ENCODE data around the gene GNAI3. TPM values are rescaled to one million over a fixed set of nuclear protein-coding genes. Genes with fewer than 3 reads are reported as not detected.

The GNAI3 gene
- total RNA-seq, 2 experiments from 2014 or later, result 3.8 to 6.1 TPM

DNA sequence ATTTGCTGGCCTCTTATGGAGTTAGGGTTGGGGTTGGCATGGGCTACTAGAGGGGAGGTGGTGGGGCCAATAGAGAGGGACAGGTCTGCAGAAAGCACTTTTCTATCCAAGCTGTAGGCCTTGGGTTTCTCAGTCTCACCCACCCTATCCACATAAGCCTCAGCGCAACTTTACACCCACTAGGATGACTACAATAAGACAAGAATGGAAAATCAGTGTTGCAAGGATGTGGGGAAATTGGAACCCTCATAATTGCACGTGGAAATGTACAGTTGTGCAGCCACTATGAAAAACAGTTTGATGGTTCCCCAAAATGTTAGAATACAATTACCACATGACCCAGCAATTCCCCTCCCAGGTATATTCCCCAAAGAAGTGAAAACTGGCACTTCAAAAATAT, 93.4 kb downstream of the GNAI3 start:
- H3K4me1 ChIP-seq (ENCODE audit: insufficient read depth, low read length, poor library complexity, severe bottlenecking), result no peaks in the 10 kb centered on the region
- H3K36me3 ChIP-seq (ENCODE audit: insufficient read depth, low read length), result no peaks in the 10 kb centered on the region
- no TSS peak for BruUV-seq (replicated peaks)
- intact Hi-C loops (cut with micrococcal nuclease; ENCODE audit: unreplicated experiment), result loop anchor here (5.0 kb wide), 2 partner anchors 130 to 340 kb away; partner anchors contain the start of gene AHCYL1
- H3K9me3 ChIP-seq (ENCODE audit: low read length), result no peaks in the 10 kb centered on the region
- H3K27ac ChIP-seq (ENCODE audit: low read depth, low read length, poor library complexity, severe bottlenecking), result no peak overlapping the region
- no peaks in the 10 kb centered on the region for H4K20me1 ChIP-seq (ENCODE audit: insufficient read depth, low read length)
- TF ChIP-seq EZH2phosphoT487 (IDR thresholded peaks at IDR 0.05; ENCODE audit: borderline replicate concordance, low read depth, low read length), result no peak
- TF ChIP-seq, protein P1, sequence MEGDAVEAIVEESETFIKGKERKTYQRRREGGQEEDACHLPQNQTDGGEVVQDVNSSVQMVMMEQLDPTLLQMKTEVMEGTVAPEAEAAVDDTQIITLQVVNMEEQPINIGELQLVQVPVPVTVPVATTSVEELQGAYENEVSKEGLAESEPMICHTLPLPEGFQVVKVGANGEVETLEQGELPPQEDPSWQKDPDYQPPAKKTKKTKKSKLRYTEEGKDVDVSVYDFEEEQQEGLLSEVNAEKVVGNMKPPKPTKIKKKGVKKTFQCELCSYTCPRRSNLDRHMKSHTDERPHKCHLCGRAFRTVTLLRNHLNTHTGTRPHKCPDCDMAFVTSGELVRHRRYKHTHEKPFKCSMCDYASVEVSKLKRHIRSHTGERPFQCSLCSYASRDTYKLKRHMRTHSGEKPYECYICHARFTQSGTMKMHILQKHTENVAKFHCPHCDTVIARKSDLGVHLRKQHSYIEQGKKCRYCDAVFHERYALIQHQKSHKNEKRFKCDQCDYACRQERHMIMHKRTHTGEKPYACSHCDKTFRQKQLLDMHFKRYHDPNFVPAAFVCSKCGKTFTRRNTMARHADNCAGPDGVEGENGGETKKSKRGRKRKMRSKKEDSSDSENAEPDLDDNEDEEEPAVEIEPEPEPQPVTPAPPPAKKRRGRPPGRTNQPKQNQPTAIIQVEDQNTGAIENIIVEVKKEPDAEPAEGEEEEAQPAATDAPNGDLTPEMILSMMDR (conservative IDR thresholded peaks at IDR 0.05; ENCODE audit: low read length), result no peak
- H3K4me3 ChIP-seq (ENCODE audit: low read depth, low read length, poor library complexity, severe bottlenecking), result no peak overlapping the region
- H3K4me2 ChIP-seq (ENCODE audit: low read length), result no peak overlapping the region
- H2AFZ ChIP-seq (ENCODE audit: low read length), result no peak overlapping the region
- no peaks in the 10 kb centered on the region for H3K9me2 ChIP-seq (ENCODE audit: insufficient read depth, low read length)
- H3K79me2 ChIP-seq (ENCODE audit: insufficient read depth, low read depth, low read length), result no peaks in the 10 kb centered on the region
- POLR2A ChIA-PET, result no interaction called here
- CTCF ChIA-PET (ENCODE audit: unreplicated experiment), result interaction anchor here (1.4 to 2.7 kb wide), 3 partner anchors 95 to 342 kb away, joined by 4 to 20 read pairs (median 14); partner anchors contain the start of gene AHCYL1
- no peak for DNase-seq (ENCODE audit: low spot score)

DNA sequence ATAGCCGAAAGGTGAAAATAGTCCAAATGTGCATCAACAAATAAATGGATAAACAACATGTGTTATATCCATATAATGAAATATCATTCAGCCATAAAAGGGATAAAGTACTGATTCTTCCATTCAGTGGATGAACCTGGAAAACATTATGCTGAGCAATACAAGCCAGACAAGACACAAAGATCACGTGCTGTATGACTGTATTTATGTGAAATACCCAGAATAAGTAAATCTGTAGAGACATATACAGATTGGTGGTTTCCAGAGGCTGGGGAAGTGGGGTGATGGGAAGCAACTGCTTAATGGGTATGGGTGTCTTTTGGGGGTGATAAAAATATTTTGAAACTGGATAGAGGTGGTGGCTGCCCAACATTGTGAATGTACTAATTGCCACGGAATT, 94.2 kb downstream of the GNAI3 start:
- H3K9me3 ChIP-seq (ENCODE audit: low read length), result no peaks in the 10 kb centered on the region
- DNase-seq (ENCODE audit: low spot score), result no peak
- H3K79me2 ChIP-seq (ENCODE audit: insufficient read depth, low read depth, low read length), result no peaks in the 10 kb centered on the region
- no peak overlapping the region for H3K27ac ChIP-seq (ENCODE audit: low read depth, low read length, poor library complexity, severe bottlenecking)
- H2AFZ ChIP-seq (ENCODE audit: low read length), result no peak overlapping the region
- no peaks in the 10 kb centered on the region for H3K36me3 ChIP-seq (ENCODE audit: insufficient read depth, low read length)
- H4K20me1 ChIP-seq (ENCODE audit: insufficient read depth, low read length), result no peaks in the 10 kb centered on the region
- H3K9me2 ChIP-seq (ENCODE audit: insufficient read depth, low read length), result no peaks in the 10 kb centered on the region
- no peak overlapping the region for H3K4me3 ChIP-seq (ENCODE audit: low read depth, low read length, poor library complexity, severe bottlenecking)
- intact Hi-C loops (cut with micrococcal nuclease; ENCODE audit: unreplicated experiment), result loop anchor here (5.0 kb wide), 2 partner anchors 130 to 340 kb away; partner anchors contain the start of gene AHCYL1
- no peak overlapping the region for H3K4me2 ChIP-seq (ENCODE audit: low read length)
- H3K4me1 ChIP-seq (ENCODE audit: insufficient read depth, low read length, poor library complexity, severe bottlenecking), result no peaks in the 10 kb centered on the region
- BruUV-seq (replicated peaks), result no TSS peak
- no peak for TF ChIP-seq EZH2phosphoT487 (IDR thresholded peaks at IDR 0.05; ENCODE audit: borderline replicate concordance, low read depth, low read length)
- TF ChIP-seq, protein P1 (conservative IDR thresholded peaks at IDR 0.05; ENCODE audit: low read length), result no peak
- ChIA-PET CTCF (ENCODE audit: unreplicated experiment) (interaction anchor here (0.7 kb wide), 1 partner anchor 337 kb away, joined by 3 read pairs; no protein-coding TSS in a partner anchor), POLR2A (no interaction called here)

DNA sequence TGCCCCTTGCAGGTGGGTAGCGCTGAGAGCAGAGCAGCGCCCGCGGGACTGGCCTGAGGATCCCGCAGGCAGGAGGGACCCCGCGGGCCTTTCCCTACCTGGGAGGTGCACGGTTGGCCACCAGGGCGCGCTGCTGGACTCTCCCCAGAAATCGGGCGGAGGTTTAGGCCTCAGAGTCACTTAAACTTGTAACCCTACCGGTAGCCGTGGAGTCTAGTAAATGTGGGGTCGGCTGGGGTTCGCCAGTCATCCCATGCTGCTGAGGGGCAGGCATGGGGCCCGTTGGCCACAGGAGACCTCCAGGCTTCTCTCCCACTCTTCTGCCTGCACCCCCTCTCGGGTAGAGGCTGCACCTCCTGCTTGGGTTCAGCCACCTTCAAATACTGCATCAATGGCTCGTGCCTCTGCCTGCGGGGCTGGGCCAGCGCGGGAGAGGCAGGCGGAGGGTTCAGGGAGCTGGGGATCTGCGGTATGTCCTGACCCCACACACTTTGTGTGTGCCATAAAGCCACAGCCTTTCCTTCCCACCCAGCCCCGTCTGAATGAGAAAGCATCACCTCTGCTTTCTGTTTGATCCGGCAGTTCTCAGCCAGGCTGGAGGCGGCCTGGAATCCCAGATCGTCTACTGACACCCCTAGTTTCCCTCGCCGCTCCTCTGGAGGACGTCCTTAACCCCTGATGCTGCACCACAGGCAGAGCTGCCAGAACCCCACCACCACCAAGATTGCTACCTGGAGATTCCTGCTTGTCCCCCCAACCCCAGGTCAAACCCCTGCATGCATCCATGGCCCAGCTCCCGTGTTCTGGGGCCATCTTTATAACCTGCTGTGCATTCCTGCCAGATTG, 95.2 kb downstream of the GNAI3 start:
- intact Hi-C loops (cut with micrococcal nuclease; ENCODE audit: unreplicated experiment), result loop anchor here (5.0 kb wide), 2 partner anchors 129 to 339 kb away; partner anchors contain the start of gene AHCYL1

More for the DNA sequence above, 95.2 kb downstream of the GNAI3 start:
- Histone ChIP-seq H3K9me2 (ENCODE audit: insufficient read depth, low read length) (no peaks in the 10 kb centered on the region), H3K9me3 (ENCODE audit: low read length) (no peaks in the 10 kb centered on the region), H3K79me2 (ENCODE audit: insufficient read depth, low read depth, low read length) (no peaks in the 10 kb centered on the region), H2AFZ (ENCODE audit: low read length) (peak overlapping the region; percentile 47; the same call in 1 of the 2 replicates), H3K36me3 (ENCODE audit: insufficient read depth, low read length) (no peaks in the 10 kb centered on the region), H3K27ac (ENCODE audit: low read depth, low read length, poor library complexity, severe bottlenecking) (no peak overlapping the region), H3K4me1 (ENCODE audit: insufficient read depth, low read length, poor library complexity, severe bottlenecking) (no peaks in the 10 kb centered on the region), H3K4me3 (ENCODE audit: low read depth, low read length, poor library complexity, severe bottlenecking) (no peak overlapping the region), H3K4me2 (ENCODE audit: low read length) (no peak overlapping the region), H4K20me1 (ENCODE audit: insufficient read depth, low read length) (no peaks in the 10 kb centered on the region)
- BruUV-seq (replicated peaks), result no TSS peak
- TF ChIP-seq, protein P1 (conservative IDR thresholded peaks at IDR 0.05; ENCODE audit: low read length), result peak; percentile 89
- TF ChIP-seq EZH2phosphoT487 (IDR thresholded peaks at IDR 0.05; ENCODE audit: borderline replicate concordance, low read depth, low read length), result no peak
- POLR2A ChIA-PET, result no interaction called here
- CTCF ChIA-PET (ENCODE audit: unreplicated experiment), result interaction anchor here (0.7 kb wide), 1 partner anchor 336 kb away, joined by 3 read pairs; no protein-coding TSS in a partner anchor
- peak; percentile 85 for DNase-seq (ENCODE audit: low spot score)

Data from OCI-LY7 (cell line).